ENCODE measurements around the gene MRNIP.

MRNIP gene

DNA sequence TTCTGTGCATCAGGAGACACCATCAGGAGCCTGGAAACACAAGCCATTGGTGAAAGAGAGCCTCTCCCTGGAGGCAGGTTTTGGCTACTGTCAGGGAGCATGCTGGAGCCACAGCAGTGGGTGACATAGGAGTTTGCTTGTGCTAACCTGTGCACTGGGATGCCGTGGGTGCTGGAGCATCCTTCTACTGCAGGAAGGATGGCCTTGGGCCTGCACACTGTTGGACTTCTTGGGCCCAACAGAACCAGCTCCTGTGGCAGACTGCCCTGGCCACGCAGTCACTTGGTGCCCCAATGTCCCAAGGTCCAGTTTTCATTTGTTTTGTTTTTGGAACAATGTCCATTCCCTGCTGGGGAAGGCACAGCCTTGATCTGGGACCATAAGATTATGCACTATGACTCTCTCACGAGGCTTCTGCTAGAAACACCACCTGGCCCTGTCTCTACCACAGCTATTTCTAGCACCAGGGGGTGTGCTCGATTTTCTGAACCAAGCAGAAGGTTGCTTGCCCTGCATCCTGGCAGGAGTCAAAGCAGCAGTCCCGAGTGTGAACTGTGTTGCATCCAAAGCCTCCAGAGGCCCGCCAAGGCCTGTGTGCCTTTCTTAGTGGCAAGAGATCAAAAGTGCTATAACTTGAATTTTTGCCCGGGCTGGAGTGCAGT, 70.3 kb downstream of the MRNIP start:
- no peak for DNase-seq

Measured in NCI-H748 treated with DMSO at 0.1 percent for 48 hours (cell line).